Ovary (tissue), 3 donors: ENCODE measurements around the gene NHLH2.

Experiments
- EP300 ChIP-seq: sonication (generic); formaldehyde crosslinking; IDR thresholded peaks from one replicate; pipeline ENCODE4 v1.6.1; 2017; ENCODE audit warnings: antibody characterized with exemption
- POLR2A ChIP-seq: fragments of 450-650 bp; IDR thresholded peaks from one replicate; pipeline ENCODE4 v1.6.1; 2017; ENCODE audit warnings: antibody characterized with exemption, mild to moderate bottlenecking, moderate library complexity
- TF ChIP-seq, protein P1 (sequence below), 3 donors: fragments of 450-650 bp in 2 of 3; fragments of 200-600 bp in 1 of 3; IDR thresholded peaks; one replicate each; pipeline versions ENCODE4 v1.5.1 to v1.8.0; 2016 to 2022; ENCODE audit warnings: antibody characterized with exemption in 3 of 3, mild to moderate bottlenecking in 1 of 3
- donor health status: DM: no; HTN: no; CAD: no.

DNA sequence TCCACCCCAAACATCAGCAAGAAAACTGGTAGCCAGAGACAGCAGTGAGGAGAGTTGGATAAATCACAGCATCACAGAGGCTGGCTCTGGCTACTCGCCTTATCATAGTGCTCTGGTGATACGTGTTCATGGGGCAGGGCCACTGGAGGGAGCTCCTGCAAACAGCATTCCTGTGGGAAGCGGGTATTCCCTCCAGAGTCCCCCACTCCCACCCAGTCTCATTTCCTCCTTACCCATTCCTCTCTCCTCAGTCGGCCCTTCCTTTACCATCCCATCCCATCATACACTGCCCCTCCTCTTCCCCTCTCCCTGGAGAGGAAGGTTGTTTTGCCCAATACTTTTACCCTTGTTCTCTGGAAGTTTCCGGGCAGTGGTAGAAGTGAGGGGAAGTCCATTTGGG is 7.1 kb downstream of the NHLH2 start:
- TF ChIP-seq POLR2A (no peak), EP300 (no peak)
- TF ChIP-seq, protein P1, sequence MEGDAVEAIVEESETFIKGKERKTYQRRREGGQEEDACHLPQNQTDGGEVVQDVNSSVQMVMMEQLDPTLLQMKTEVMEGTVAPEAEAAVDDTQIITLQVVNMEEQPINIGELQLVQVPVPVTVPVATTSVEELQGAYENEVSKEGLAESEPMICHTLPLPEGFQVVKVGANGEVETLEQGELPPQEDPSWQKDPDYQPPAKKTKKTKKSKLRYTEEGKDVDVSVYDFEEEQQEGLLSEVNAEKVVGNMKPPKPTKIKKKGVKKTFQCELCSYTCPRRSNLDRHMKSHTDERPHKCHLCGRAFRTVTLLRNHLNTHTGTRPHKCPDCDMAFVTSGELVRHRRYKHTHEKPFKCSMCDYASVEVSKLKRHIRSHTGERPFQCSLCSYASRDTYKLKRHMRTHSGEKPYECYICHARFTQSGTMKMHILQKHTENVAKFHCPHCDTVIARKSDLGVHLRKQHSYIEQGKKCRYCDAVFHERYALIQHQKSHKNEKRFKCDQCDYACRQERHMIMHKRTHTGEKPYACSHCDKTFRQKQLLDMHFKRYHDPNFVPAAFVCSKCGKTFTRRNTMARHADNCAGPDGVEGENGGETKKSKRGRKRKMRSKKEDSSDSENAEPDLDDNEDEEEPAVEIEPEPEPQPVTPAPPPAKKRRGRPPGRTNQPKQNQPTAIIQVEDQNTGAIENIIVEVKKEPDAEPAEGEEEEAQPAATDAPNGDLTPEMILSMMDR (IDR thresholded peaks at IDR 0.05) = no peak
